ENCODE data around the gene VTI1A.

DNA sequence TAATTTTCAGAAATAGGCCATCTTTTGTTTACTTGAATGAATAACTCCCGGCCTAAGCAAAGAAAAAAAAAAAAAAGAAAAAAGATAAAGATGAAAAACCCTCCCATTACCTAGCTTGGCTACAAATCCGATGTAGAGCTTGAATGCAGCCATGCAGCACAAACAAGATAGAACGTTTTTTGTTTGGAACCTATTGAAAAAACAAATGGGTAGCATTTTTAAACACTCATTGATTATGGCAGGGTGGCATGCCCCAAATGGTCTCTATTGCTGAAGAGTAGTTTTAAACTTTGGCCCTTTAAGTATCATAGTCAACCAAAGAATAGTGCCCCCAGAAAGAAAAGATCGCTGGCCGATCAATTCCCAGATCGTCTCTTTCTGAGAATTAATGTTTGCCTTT lies 84.4 kb downstream of the VTI1A start:
- TF ChIP-seq, protein P1, sequence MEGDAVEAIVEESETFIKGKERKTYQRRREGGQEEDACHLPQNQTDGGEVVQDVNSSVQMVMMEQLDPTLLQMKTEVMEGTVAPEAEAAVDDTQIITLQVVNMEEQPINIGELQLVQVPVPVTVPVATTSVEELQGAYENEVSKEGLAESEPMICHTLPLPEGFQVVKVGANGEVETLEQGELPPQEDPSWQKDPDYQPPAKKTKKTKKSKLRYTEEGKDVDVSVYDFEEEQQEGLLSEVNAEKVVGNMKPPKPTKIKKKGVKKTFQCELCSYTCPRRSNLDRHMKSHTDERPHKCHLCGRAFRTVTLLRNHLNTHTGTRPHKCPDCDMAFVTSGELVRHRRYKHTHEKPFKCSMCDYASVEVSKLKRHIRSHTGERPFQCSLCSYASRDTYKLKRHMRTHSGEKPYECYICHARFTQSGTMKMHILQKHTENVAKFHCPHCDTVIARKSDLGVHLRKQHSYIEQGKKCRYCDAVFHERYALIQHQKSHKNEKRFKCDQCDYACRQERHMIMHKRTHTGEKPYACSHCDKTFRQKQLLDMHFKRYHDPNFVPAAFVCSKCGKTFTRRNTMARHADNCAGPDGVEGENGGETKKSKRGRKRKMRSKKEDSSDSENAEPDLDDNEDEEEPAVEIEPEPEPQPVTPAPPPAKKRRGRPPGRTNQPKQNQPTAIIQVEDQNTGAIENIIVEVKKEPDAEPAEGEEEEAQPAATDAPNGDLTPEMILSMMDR (IDR thresholded peaks at IDR 0.05) = no peak
- TF ChIP-seq POLR2AphosphoS5 (IDR thresholded peaks at IDR 0.05) = no peak

Data from upper lobe of left lung (tissue), 4 donors.